ENCODE results near the gene VPS13A. TPM values are rescaled to one million over a fixed set of nuclear protein-coding genes. Genes with fewer than 3 reads are reported as not detected.

The VPS13A gene
- total and polyA plus RNA-seq, 10 of the 15 experiments (the other 5 are each of a cell fraction or from before 2014, with no cell fraction given), result 10.0 to 35.2 (median 21.1) TPM

DNA sequence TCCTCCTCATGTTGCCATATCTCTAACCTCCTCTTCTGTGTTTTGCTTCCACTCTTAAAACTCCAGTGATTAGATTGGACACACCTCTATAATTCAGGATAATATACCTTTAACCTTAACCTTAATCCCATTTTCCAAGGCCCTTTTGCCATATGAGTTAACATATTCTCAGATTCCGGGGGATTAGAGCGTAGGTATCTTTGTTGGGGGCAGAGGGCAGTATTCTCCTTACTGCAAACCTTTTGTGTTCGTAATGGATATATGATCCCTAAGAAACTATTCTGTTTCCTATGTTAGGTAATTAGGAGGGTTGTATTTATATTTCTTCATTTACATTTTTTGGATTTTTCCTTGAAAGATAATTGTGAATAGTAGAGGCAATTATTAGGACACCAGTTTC, 99.5 kb downstream of the VPS13A start (continued):
- TF ChIP-seq, protein P1, sequence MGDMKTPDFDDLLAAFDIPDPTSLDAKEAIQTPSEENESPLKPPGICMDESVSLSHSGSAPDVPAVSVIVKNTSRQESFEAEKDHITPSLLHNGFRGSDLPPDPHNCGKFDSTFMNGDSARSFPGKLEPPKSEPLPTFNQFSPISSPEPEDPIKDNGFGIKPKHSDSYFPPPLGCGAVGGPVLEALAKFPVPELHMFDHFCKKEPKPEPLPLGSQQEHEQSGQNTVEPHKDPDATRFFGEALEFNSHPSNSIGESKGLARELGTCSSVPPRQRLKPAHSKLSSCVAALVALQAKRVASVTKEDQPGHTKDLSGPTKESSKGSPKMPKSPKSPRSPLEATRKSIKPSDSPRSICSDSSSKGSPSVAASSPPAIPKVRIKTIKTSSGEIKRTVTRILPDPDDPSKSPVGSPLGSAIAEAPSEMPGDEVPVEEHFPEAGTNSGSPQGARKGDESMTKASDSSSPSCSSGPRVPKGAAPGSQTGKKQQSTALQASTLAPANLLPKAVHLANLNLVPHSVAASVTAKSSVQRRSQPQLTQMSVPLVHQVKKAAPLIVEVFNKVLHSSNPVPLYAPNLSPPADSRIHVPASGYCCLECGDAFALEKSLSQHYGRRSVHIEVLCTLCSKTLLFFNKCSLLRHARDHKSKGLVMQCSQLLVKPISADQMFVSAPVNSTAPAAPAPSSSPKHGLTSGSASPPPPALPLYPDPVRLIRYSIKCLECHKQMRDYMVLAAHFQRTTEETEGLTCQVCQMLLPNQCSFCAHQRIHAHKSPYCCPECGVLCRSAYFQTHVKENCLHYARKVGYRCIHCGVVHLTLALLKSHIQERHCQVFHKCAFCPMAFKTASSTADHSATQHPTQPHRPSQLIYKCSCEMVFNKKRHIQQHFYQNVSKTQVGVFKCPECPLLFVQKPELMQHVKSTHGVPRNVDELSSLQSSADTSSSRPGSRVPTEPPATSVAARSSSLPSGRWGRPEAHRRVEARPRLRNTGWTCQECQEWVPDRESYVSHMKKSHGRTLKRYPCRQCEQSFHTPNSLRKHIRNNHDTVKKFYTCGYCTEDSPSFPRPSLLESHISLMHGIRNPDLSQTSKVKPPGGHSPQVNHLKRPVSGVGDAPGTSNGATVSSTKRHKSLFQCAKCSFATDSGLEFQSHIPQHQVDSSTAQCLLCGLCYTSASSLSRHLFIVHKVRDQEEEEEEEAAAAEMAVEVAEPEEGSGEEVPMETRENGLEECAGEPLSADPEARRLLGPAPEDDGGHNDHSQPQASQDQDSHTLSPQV (IDR thresholded peaks at IDR 0.05), result no peak
- no peak for TF ChIP-seq CREB1 (IDR thresholded peaks at IDR 0.05; ENCODE audit: low read depth)
- TF ChIP-seq CBX5 (IDR thresholded peaks at IDR 0.05; ENCODE audit: low read depth), result no peak
- no peak for TF ChIP-seq ATF3 (IDR thresholded peaks at IDR 0.05; ENCODE audit: borderline replicate concordance, extremely low read depth, low read depth, low read length)
- no peak for TF ChIP-seq BACH1 (IDR thresholded peaks at IDR 0.05; ENCODE audit: borderline replicate concordance)
- no peak for TF ChIP-seq CEBPB (IDR thresholded peaks at IDR 0.05; ENCODE audit: borderline replicate concordance in 1 of 2, low read depth in 2 of 2, low read length in 2 of 2)

GRCh38 chr9:77277719-77278118, 100.4 kb downstream of the VPS13A start:
- Histone ChIP-seq H2AFZ (ENCODE audit: control insufficient read depth, low read depth, low read length) (no peak overlapping the region), H3K36me3 (ENCODE audit: control insufficient read depth in 2 of 2, insufficient read depth in 2 of 2, low read length in 1 of 2) (peaks cover 0 to 9% of the 10 kb centered on the region in 2 experiments; a peak in 2 of 4 replicates), H3K4me3 (no peak overlapping the region), H3K27me3 (replicated peaks in 1 of 2; ENCODE audit: control insufficient read depth in 2 of 2, insufficient read depth in 2 of 2, low read length in 1 of 2) (no peaks in the 10 kb centered on the region), H3K9ac (ENCODE audit: control insufficient read depth, insufficient read depth, low read length) (no peak overlapping the region), H4K20me1 (ENCODE audit: control insufficient read depth, insufficient read depth) (no peaks in the 10 kb centered on the region), H3K9me3 (replicated peaks; ENCODE audit: control insufficient read depth, insufficient read depth, low read length) (no peaks in the 10 kb centered on the region), H3K79me2 (ENCODE audit: control insufficient read depth, insufficient read depth, low read length) (no peaks in the 10 kb centered on the region), H3K27ac (ENCODE audit: control insufficient read depth, insufficient read depth) (no peak overlapping the region), H3K4me1 (ENCODE audit: control insufficient read depth, insufficient read depth, low read length) (no peaks in the 10 kb centered on the region), H3K4me2 (ENCODE audit: control insufficient read depth, insufficient read depth) (no peak overlapping the region)
- 98% methylated on average over 3 of the region's 3 CpGs for WGBS (ENCODE audit: insufficient coverage, insufficient replicate concordance, low lambda C conversion rate, missing lambda C conversion rate)
- ATAC-seq (no peak), DNase-seq (ENCODE audit: low read depth, low spot score) (no peak), FAIRE-seq (no peak)
- no peak for TF ChIP-seq NR2F1 (conservative IDR thresholded peaks at IDR 0.05)
- no peak for TF ChIP-seq CREB1 (IDR thresholded peaks at IDR 0.05; ENCODE audit: low read depth)
- no peak for TF ChIP-seq RELA (IDR thresholded peaks at IDR 0.05; ENCODE audit: borderline replicate concordance, partially characterized antibody)
- TF ChIP-seq POLR2A (IDR thresholded peaks at IDR 0.05; ENCODE audit: low read depth, low read length), result no peak
- TF ChIP-seq CHD1 (IDR thresholded peaks at IDR 0.05; ENCODE audit: low read depth, low read length), result no peak
- TF ChIP-seq NFYA (IDR thresholded peaks at IDR 0.05; ENCODE audit: borderline replicate concordance, low read depth, low read length), result no peak
- TF ChIP-seq SP1 (IDR thresholded peaks at IDR 0.05; ENCODE audit: low read depth, low read length), result no peak
- no peak for TF ChIP-seq EZH2 (IDR thresholded peaks at IDR 0.05; ENCODE audit: borderline replicate concordance, control insufficient read depth, low read depth, low read length)
- no peak for TF ChIP-seq RB1 (IDR thresholded peaks at IDR 0.05; ENCODE audit: borderline replicate concordance)
- no peak for TF ChIP-seq EGR1 (IDR thresholded peaks at IDR 0.05; ENCODE audit: borderline replicate concordance in 1 of 2, low read depth in 2 of 2, low read length in 2 of 2)
- no peak for TF ChIP-seq NFIC (IDR thresholded peaks at IDR 0.05; ENCODE audit: low read depth, low read length)
- TF ChIP-seq ATF2 (IDR thresholded peaks at IDR 0.05; ENCODE audit: low read length), result no peak
- ChIA-PET POLR2A (no interaction called here), RAD21 (ENCODE audit: unreplicated experiment) (no interaction called here), CTCF (no interaction called here), SMC1A (ENCODE audit: uncharacterized antibody, unreplicated experiment) (no interaction called here)
- intact Hi-C loops (cut with micrococcal nuclease; ENCODE audit: unreplicated experiment), result no loop called here
- in situ Hi-C loops (cut with MboI), result no loop called here
- no TSS peak for BruUV-seq (replicated peaks)
